ENCODE measurements around the gene RFFL.
A peak's percentile ranks its signal among the peaks of the same experiment; 100 is the strongest.
"Not testable (repeated sequence)": the region's sequence is repeated elsewhere in the genome, so short reads cannot be mapped to it uniquely, and the experiment has no call there.

RFFL gene

GRCh38 chr17:35011671-35012216, 51.8 kb downstream of the RFFL start:
- H3K9me3 Mint-ChIP-seq = no peaks in the 10 kb centered on the region
- no peak overlapping the region for H3K4me3 Mint-ChIP-seq
- no peak overlapping the region for H3K27ac Mint-ChIP-seq
- H3K4me1 Mint-ChIP-seq = peaks cover 4% of the 10 kb centered on the region
- H3K36me3 Mint-ChIP-seq = peaks cover 7% of the 10 kb centered on the region
- no peaks in the 10 kb centered on the region for H3K27me3 Mint-ChIP-seq

GRCh38 chr17:35010093-35010492, 53.4 kb downstream of the RFFL start:
- peaks cover 4% of the 10 kb centered on the region for H3K4me1 Mint-ChIP-seq
- H3K4me3 Mint-ChIP-seq = no peak overlapping the region
- H3K27ac Mint-ChIP-seq = no peak overlapping the region
- no peaks in the 10 kb centered on the region for H3K27me3 Mint-ChIP-seq
- peaks cover 6% of the 10 kb centered on the region for H3K36me3 Mint-ChIP-seq
- H3K9me3 Mint-ChIP-seq = no peaks in the 10 kb centered on the region

DNA sequence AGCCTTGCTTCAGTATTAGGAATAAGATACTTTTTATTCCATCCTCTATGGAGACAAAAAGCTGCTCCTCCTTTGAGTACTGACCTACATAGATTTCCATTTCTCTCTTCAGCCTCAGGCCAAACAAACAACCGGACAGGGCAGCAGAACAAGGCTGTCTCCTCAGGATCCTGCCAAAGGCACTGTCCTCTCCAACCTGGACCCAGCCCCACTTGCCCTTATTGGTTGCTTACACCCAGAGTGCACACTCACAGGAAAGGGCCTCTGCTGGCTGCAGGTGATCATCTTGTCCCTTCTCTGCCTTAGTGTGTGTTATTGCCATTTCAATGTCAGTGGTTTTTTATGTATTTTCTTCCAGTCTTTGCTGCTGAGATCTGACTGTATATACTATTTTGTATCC, 56.5 kb downstream of the RFFL start:
- H3K27me3 Mint-ChIP-seq = no peaks in the 10 kb centered on the region
- peaks cover 4% of the 10 kb centered on the region for H3K4me1 Mint-ChIP-seq
- peaks cover 8% of the 10 kb centered on the region for H3K36me3 Mint-ChIP-seq
- H3K9me3 Mint-ChIP-seq = no peaks in the 10 kb centered on the region
- H3K27ac Mint-ChIP-seq = peak overlapping the region; percentile 82
- no peak overlapping the region for H3K4me3 Mint-ChIP-seq

DNA sequence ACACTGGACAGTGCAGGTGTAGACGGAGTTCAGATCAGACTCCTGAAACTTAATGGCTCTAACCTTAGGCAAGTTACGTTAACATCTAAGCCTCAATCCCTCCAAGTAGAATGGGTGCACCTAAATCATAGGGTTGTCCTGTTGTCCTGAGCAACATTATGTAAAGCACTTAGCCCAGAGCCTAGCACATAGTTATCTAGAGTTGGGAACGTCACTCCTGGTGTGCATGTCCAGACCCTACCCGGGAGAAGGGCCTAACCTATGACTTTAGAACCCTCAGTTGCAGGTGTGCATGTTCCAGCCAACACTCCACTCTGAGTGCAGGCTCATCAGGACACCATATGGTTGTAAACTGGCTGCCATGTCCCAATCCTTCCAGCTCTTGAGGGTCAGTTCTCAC, 57.2 kb downstream of the RFFL start:
- Mint-ChIP-seq H3K27ac (no peak overlapping the region), H3K36me3 (peaks cover 8% of the 10 kb centered on the region), H3K4me3 (no peak overlapping the region), H3K4me1 (peaks cover 4% of the 10 kb centered on the region), H3K27me3 (no peaks in the 10 kb centered on the region), H3K9me3 (no peaks in the 10 kb centered on the region)

DNA sequence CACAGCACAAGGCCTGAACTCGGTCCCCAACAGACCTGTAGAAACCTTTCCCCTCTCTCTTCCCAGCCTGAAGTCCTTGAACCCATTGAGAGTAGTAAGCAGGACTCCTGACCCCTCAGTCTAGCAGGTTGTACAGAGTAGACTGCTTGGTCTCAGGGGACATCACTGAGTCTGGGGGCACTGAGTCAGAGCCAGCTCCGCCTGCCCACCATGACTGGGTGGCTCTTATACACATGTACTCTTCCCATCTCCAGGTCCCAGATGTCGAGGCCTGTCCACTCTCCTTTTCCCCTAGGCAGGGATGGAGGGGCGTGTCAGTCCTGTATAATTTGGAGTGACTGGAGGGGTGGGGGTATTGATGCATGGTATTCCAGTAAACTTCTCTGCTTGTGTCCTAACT, 59.7 kb downstream of the RFFL start:
- H3K27me3 Mint-ChIP-seq = no peaks in the 10 kb centered on the region
- H3K4me3 Mint-ChIP-seq = no peak overlapping the region
- peaks cover 4% of the 10 kb centered on the region for H3K4me1 Mint-ChIP-seq
- peak overlapping the region; percentile 55 for H3K27ac Mint-ChIP-seq
- H3K36me3 Mint-ChIP-seq = peaks cover 9% of the 10 kb centered on the region
- H3K9me3 Mint-ChIP-seq = no peaks in the 10 kb centered on the region

- H3K4me1 Mint-ChIP-seq = peaks cover 8% of the 10 kb centered on the region
- H3K36me3 Mint-ChIP-seq = peaks cover 9% of the 10 kb centered on the region
- no peaks in the 10 kb centered on the region for H3K27me3 Mint-ChIP-seq
- H3K4me3 Mint-ChIP-seq = no peak overlapping the region
- H3K27ac Mint-ChIP-seq = no peak overlapping the region
- no peaks in the 10 kb centered on the region for H3K9me3 Mint-ChIP-seq
Observed at GRCh38 chr17:35002876-35003551, 60.5 kb downstream of the RFFL start.

- H3K36me3 Mint-ChIP-seq = peaks cover 5% of the 10 kb centered on the region
- no peaks in the 10 kb centered on the region for H3K9me3 Mint-ChIP-seq
- H3K27ac Mint-ChIP-seq = no peak overlapping the region
- no peaks in the 10 kb centered on the region for H3K27me3 Mint-ChIP-seq
- H3K4me3 Mint-ChIP-seq = no peak overlapping the region
- peaks cover 5% of the 10 kb centered on the region for H3K4me1 Mint-ChIP-seq
Observed at GRCh38 chr17:35001549-35001948, 62.0 kb downstream of the RFFL start.

- H3K36me3 Mint-ChIP-seq, H3K27ac Mint-ChIP-seq, H3K9me3 Mint-ChIP-seq, H3K4me1 Mint-ChIP-seq, H3K27me3 Mint-ChIP-seq, H3K4me3 Mint-ChIP-seq: not testable (repeated sequence)
Observed at GRCh38 chr17:35000965-35001364, 62.5 kb downstream of the RFFL start.

DNA sequence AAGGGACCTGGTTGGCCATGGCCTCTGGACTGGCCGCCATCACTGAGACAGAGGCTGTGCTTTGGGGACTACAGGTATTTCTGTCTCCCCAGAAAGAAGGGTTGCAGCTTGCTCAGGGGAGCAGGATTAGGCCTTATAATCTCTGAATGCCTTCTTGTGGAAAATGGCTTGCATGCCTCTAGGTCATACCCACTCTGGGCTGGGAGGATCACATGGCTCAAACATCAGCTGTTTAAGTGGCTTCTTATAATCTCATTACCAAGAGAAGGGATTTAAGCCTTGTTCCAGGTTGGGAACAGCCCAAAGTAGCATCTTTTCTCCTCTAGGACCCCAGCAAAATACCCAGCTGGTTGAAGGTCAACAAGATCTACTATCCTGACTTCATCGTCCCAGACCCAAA, 64.1 kb downstream of the RFFL start:
- H3K4me3 Mint-ChIP-seq = no peak overlapping the region
- H3K9me3 Mint-ChIP-seq = no peaks in the 10 kb centered on the region
- peaks cover 5% of the 10 kb centered on the region for H3K36me3 Mint-ChIP-seq
- H3K27ac Mint-ChIP-seq = no peak overlapping the region
- peaks cover 5% of the 10 kb centered on the region for H3K4me1 Mint-ChIP-seq
- H3K27me3 Mint-ChIP-seq = no peaks in the 10 kb centered on the region

DNA sequence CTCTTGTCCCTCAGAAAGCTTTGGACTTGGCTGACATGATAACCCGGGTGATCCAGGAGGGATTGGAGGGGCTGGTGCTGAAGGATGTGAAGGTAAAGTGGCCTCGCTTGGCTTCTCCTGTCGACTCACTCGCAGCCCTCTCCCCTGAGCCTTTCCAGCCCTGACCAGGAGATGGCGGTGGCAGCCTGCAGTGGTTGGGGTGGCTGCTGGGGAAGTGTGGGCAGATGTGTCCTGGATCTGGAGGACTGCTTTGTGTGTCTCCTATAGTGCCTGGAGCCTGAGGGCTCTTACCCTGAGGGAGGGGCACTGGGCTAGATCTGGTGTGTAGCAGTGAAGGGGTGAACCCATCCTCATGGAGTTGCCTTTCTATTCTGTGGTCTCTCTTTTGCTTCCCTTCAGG, 65.3 kb downstream of the RFFL start:
- H3K4me3 Mint-ChIP-seq = no peak overlapping the region
- peaks cover 5% of the 10 kb centered on the region for H3K36me3 Mint-ChIP-seq
- H3K27ac Mint-ChIP-seq = peak overlapping the region; percentile 77
- H3K4me1 Mint-ChIP-seq = peaks cover 5% of the 10 kb centered on the region
- H3K9me3 Mint-ChIP-seq = no peaks in the 10 kb centered on the region
- no peaks in the 10 kb centered on the region for H3K27me3 Mint-ChIP-seq

DNA sequence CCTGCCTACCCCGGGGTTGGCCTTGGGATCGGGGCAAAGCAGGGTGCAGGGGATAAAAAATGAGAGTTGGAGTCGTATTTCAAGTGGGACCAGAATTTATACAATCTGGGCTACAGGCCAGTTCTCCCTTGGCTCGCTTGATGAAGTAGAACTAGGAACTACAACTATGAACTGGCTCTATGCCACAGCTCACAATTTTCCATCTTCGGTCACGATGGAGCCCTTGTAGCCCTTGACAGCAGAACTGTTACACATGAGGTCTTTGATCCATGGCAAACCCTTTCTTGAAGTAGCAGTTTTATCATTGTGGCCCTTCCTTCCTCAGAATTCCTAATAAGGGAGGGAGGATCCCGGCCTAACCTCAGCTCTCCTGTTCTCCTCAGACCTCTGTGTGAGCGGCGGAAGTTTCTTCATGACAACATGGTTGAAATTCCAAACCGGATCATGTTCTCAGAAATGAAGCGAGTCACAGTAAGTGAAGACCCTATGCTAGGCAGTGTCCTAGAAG, 66.1 kb downstream of the RFFL start:
- H3K4me3 Mint-ChIP-seq = no peak overlapping the region
- no peak overlapping the region for H3K27ac Mint-ChIP-seq
- H3K4me1 Mint-ChIP-seq = peaks cover 5% of the 10 kb centered on the region
- H3K9me3 Mint-ChIP-seq = no peaks in the 10 kb centered on the region
- H3K36me3 Mint-ChIP-seq = peaks cover 6% of the 10 kb centered on the region
- no peaks in the 10 kb centered on the region for H3K27me3 Mint-ChIP-seq

GRCh38 chr17:34996422-34997285, 66.9 kb downstream of the RFFL start:
- H3K27ac Mint-ChIP-seq = no peak overlapping the region
- no peaks in the 10 kb centered on the region for H3K27me3 Mint-ChIP-seq
- H3K36me3 Mint-ChIP-seq = peaks cover 5% of the 10 kb centered on the region
- no peak overlapping the region for H3K4me3 Mint-ChIP-seq
- H3K4me1 Mint-ChIP-seq = peaks cover 5% of the 10 kb centered on the region
- no peaks in the 10 kb centered on the region for H3K9me3 Mint-ChIP-seq

DNA sequence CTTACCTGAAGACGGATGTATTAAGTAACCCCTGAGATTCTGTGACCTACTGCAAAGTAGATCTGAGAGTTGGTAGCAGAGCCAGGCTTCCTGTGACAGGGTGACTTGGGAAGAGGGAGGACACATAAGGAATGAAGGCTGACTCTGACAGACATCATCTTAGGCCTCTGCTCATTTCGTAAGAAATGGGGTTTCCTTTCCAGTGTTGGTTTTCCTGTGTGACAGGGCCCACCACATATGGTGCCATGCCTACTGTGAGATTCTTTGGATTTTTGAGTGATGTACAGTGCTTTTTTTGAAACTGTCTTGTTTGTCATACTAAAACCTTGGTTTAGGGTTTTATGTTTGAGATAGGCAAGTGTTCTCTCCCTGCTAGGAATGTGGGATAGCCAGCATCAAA, 70.5 kb downstream of the RFFL start:
- Mint-ChIP-seq H3K4me1 (peaks cover 5% of the 10 kb centered on the region), H3K36me3 (peaks cover 12% of the 10 kb centered on the region), H3K9me3 (no peaks in the 10 kb centered on the region), H3K27me3 (no peaks in the 10 kb centered on the region), H3K4me3 (no peak overlapping the region), H3K27ac (no peak overlapping the region)

DNA sequence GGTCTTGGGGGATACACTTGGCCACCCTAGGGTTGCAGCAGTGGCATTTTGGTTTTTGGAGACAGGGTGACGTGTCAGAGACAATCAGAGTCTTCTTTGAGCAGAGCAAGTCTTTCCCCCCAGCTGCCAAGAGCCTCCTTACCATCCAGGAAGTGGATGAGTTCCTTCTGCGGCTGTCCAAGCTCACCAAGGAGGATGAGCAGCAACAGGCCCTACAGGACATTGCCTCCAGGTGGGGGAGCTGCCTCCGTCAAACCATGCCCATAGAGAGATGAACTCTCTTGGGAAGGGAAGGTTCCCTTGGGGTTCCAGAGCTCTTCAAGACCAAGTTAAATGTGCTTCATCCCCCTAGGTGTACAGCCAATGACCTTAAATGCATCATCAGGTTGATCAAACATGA, 71.9 kb downstream of the RFFL start:
- Mint-ChIP-seq H3K27me3 (no peaks in the 10 kb centered on the region), H3K9me3 (no peaks in the 10 kb centered on the region), H3K4me3 (no peak overlapping the region), H3K36me3 (peaks cover 12% of the 10 kb centered on the region), H3K4me1 (peaks cover 4% of the 10 kb centered on the region), H3K27ac (peak overlapping the region; percentile 74)

- no peaks in the 10 kb centered on the region for H3K9me3 Mint-ChIP-seq
- peaks cover 4% of the 10 kb centered on the region for H3K4me1 Mint-ChIP-seq
- H3K36me3 Mint-ChIP-seq = peaks cover 12% of the 10 kb centered on the region
- H3K27me3 Mint-ChIP-seq = no peaks in the 10 kb centered on the region
- no peak overlapping the region for H3K27ac Mint-ChIP-seq
- no peak overlapping the region for H3K4me3 Mint-ChIP-seq
Observed at GRCh38 chr17:34990921-34991365, 72.6 kb downstream of the RFFL start.

GRCh38 chr17:34989473-34989872, 74.0 kb downstream of the RFFL start:
- no peaks in the 10 kb centered on the region for H3K27me3 Mint-ChIP-seq
- no peak overlapping the region for H3K27ac Mint-ChIP-seq
- H3K4me1 Mint-ChIP-seq = peaks cover 14% of the 10 kb centered on the region
- H3K36me3 Mint-ChIP-seq = peaks cover 12% of the 10 kb centered on the region
- H3K4me3 Mint-ChIP-seq = no peak overlapping the region
- H3K9me3 Mint-ChIP-seq = no peaks in the 10 kb centered on the region
